H1 (cell line): ENCODE data around the gene COL6A2. TPM values are rescaled to one million over a fixed set of nuclear protein-coding genes. Genes with fewer than 3 reads are reported as not detected.

Experiments used
- CTCF ChIA-PET: fragments of 300-600 bp; sonication (Branson Sonifier 250); formaldehyde crosslinking; loops from one replicate; lab custom pipeline; 2021; ENCODE audit not compliant: partially characterized antibody; lab: Charles Lee
- POLR2A ChIA-PET: fragments of 300-600 bp; sonication (Branson Sonifier 250); formaldehyde crosslinking; loops from one replicate; lab custom pipeline; 2021; ENCODE audit warnings: inconsistent platforms; ENCODE audit not compliant: partially characterized antibody; lab: Charles Lee
- DNase-seq, 2 experiments: peaks; one replicate each; pipeline versions ENCODE4 v3.0.0 to v3.0.0-alpha.2; 2010 to 2022; ENCODE audit warnings: low spot score in 2 of 2, low read depth in 1 of 2, mixed read lengths in 1 of 2
- FAIRE-seq: peaks from 2 replicates; lab custom pipeline; 2011; peaks lifted over from hg19 to GRCh38; lab: Jason Lieb, UNC
- H2AFZ ChIP-seq: 2 replicates; pipeline ENCODE4 v1.8.1; 2012; ENCODE audit warnings: low read length, inconsistent platforms
- H2AK5ac ChIP-seq: 2 replicates; pipeline ENCODE4 v1.6.1; 2013; ENCODE audit warnings: low read depth, low read length
- H2BK120ac ChIP-seq: replicated peaks from 2 replicates; pipeline ENCODE3; 2013; ENCODE audit warnings: low read depth, low read length, inconsistent platforms
- H2BK12ac ChIP-seq: 2 replicates; pipeline ENCODE4 v1.6.1; 2013; ENCODE audit warnings: low read depth, low read length
- H2BK15ac ChIP-seq: 2 replicates; pipeline ENCODE4 v1.6.1; 2013; ENCODE audit warnings: low read length
- H2BK20ac ChIP-seq: 2 replicates; pipeline ENCODE4 v1.6.1; 2013; ENCODE audit warnings: low read length
- H2BK5ac ChIP-seq: 2 replicates; pipeline ENCODE4 v1.6.1; 2013; ENCODE audit warnings: low read depth, low read length
- H3K14ac ChIP-seq: 2 replicates; pipeline ENCODE4 v1.6.1; 2013; ENCODE audit warnings: inconsistent platforms; ENCODE audit not compliant: insufficient read length
- H3K18ac ChIP-seq: 2 replicates; pipeline ENCODE4 v1.6.1; 2013; ENCODE audit warnings: low read length; ENCODE audit errors: extremely low read depth
- H3K23ac ChIP-seq: 2 replicates; pipeline ENCODE4 v1.6.1; 2013; ENCODE audit warnings: inconsistent platforms; ENCODE audit not compliant: insufficient read length
- H3K23me2 ChIP-seq: 2 replicates; pipeline ENCODE4 v1.6.1; 2013; ENCODE audit warnings: low read depth, low read length
- H3K27ac ChIP-seq: 2 replicates; pipeline ENCODE4 v1.6.1; 2011; ENCODE audit warnings: low read depth, low read length, inconsistent platforms
- H3K27me3 ChIP-seq, 4 experiments: replicated peaks in 1 of 4; 1 replicate in 1 of 4; 2 replicates in 3 of 4; pipeline versions ENCODE4 v1.6.1 to v1.8.1; 2011 to 2013; ENCODE audit warnings: low read length in 3 of 4, mild to moderate bottlenecking in 3 of 4, inconsistent platforms in 2 of 4, mixed read lengths in 2 of 4, moderate library complexity in 1 of 4; ENCODE audit not compliant: control insufficient read depth in 3 of 4, insufficient read depth in 3 of 4; ENCODE audit errors: extremely low read depth in 1 of 4
- H3K36me3 ChIP-seq, 4 experiments: 2 replicates each; pipeline versions ENCODE4 v1.6.1 to v1.8.1; 2011 to 2013; ENCODE audit warnings: mild to moderate bottlenecking in 4 of 4, low read length in 3 of 4, moderate library complexity in 2 of 4, control low read depth in 1 of 4, inconsistent platforms in 1 of 4; ENCODE audit not compliant: insufficient read depth in 4 of 4, control insufficient read depth in 2 of 4
- H3K4ac ChIP-seq: replicated peaks from 2 replicates; pipeline ENCODE3; 2013; ENCODE audit warnings: low read length, low read depth, mixed read lengths, inconsistent platforms; ENCODE audit not compliant: insufficient read length
- H3K4me1 ChIP-seq, 4 experiments: replicated peaks in 1 of 4; 1 replicate in 1 of 4; 2 replicates in 3 of 4; pipeline versions ENCODE4 v1.6.1 to v1.8.1; 2011 to 2013; ENCODE audit warnings: low read length in 3 of 4, inconsistent platforms in 2 of 4, mixed read lengths in 1 of 4; ENCODE audit not compliant: insufficient read depth in 4 of 4, control insufficient read depth in 3 of 4
- H3K4me2 ChIP-seq, 2 experiments: 2 replicates each; pipeline versions ENCODE4 v1.6.1 to v1.8.1; 2011 to 2013; ENCODE audit warnings: low read depth in 2 of 2, low read length in 2 of 2, control low read depth in 1 of 2, inconsistent platforms in 1 of 2, mild to moderate bottlenecking in 1 of 2; ENCODE audit not compliant: insufficient read depth in 1 of 2
- H3K4me3 ChIP-seq, 4 experiments: fragments of 200-600, 300-600 bp in 1 of 4; sonication (generic), shearing (Covaris generic), sonication (Bioruptor Twin) in 1 of 4; 2 replicates each; pipeline versions ENCODE4 v1.5.1 to v1.8.1; 2011 to 2016; ENCODE audit warnings: low read length in 4 of 4, low read depth in 3 of 4, control low read depth in 2 of 4, inconsistent platforms in 2 of 4, mild to moderate bottlenecking in 2 of 4, mixed read lengths in 1 of 4, moderate library complexity in 1 of 4; ENCODE audit not compliant: insufficient read depth in 2 of 4; ENCODE audit errors: extremely low read depth in 1 of 4
- H3K56ac ChIP-seq: replicated peaks from 2 replicates; pipeline ENCODE3; 2013; ENCODE audit warnings: low read depth, mild to moderate bottlenecking, mixed read lengths, low read length, inconsistent platforms; ENCODE audit not compliant: insufficient read length
- H3K79me1 ChIP-seq: 2 replicates; pipeline ENCODE4 v1.6.1; 2013; ENCODE audit warnings: low read depth, low read length, control low read depth
- H3K79me2 ChIP-seq, 2 experiments: 2 replicates each; pipeline versions ENCODE4 v1.6.1 to v1.8.1; 2012 to 2013; ENCODE audit warnings: low read length in 2 of 2, mild to moderate bottlenecking in 2 of 2, inconsistent platforms in 1 of 2; ENCODE audit not compliant: insufficient read depth in 2 of 2, control insufficient read depth in 1 of 2
- H3K9ac ChIP-seq, 4 experiments: replicated peaks in 1 of 4; 1 replicate in 1 of 4; 2 replicates in 3 of 4; pipeline versions ENCODE4 v1.6.1 to v1.8.1; 2011 to 2013; ENCODE audit warnings: low read depth in 3 of 4, low read length in 3 of 4, control low read depth in 2 of 4, mild to moderate bottlenecking in 2 of 4, moderate library complexity in 2 of 4, inconsistent platforms in 1 of 4; ENCODE audit errors: extremely low read depth in 1 of 4
- H3K9me3 ChIP-seq, 2 experiments: 2 replicates each; pipeline versions ENCODE4 v1.6.1 to v1.8.1; 2012 to 2013; ENCODE audit warnings: mild to moderate bottlenecking in 2 of 2, moderate library complexity in 2 of 2, control low read depth in 1 of 2, inconsistent platforms in 1 of 2, low read depth in 1 of 2, low read length in 1 of 2, mixed read lengths in 1 of 2; ENCODE audit not compliant: insufficient read depth in 2 of 2
- H4K20me1 ChIP-seq, 2 experiments: replicated peaks in 1 of 2; 2 replicates each; pipeline versions ENCODE3 to v1.8.1; 2011 to 2013; ENCODE audit warnings: inconsistent platforms in 2 of 2, low read length in 2 of 2, mild to moderate bottlenecking in 1 of 2; ENCODE audit not compliant: insufficient read depth in 2 of 2, control insufficient read depth in 1 of 2
- H4K5ac ChIP-seq: 2 replicates; pipeline ENCODE4 v1.6.1; 2013; ENCODE audit warnings: low read length, low read depth, mixed read lengths, inconsistent platforms; ENCODE audit not compliant: insufficient read length
- H4K8ac ChIP-seq: 2 replicates; pipeline ENCODE4 v1.8.0; 2013; ENCODE audit warnings: mild to moderate bottlenecking, moderate library complexity, low read length, inconsistent platforms; ENCODE audit not compliant: insufficient read depth; ENCODE audit errors: extremely low read depth
- H4K91ac ChIP-seq: replicated peaks from 2 replicates; pipeline ENCODE3; 2013; ENCODE audit warnings: low read length, mixed read lengths, inconsistent platforms; ENCODE audit not compliant: insufficient read length
- WGBS, 2 experiments: shearing (Covaris generic) in 1 of 2; methylation state at CpG; one replicate each; pipeline versions ENCODE4 v1.1.6 to v1.1.7; 2013 to 2015; ENCODE audit warnings: low lambda C conversion rate in 2 of 2, mixed read lengths in 2 of 2, inconsistent platforms in 1 of 2, low coverage in 1 of 2, missing lambda C conversion rate in 1 of 2; ENCODE audit not compliant: insufficient replicate concordance in 2 of 2, insufficient coverage in 1 of 2, insufficient read length in 1 of 2; ENCODE audit errors: extremely low coverage in 1 of 2, missing lambda C conversion rate in 1 of 2; 5-methylcytosine and 5-hydroxymethylcytosine counted together
- polyA plus RNA-seq, 7 experiments: library from polyadenylated mRNA; depleted of rRNA in 3 of 7; stranded (reverse) in 5 of 7; unstranded in 2 of 7; fragments of >200 nt in 5 of 7; fragments of 200-250 nt in 2 of 7; gene quantifications; 1 replicate in 5 of 7; 2 replicates in 1 of 7; 4 replicates in 1 of 7; pipeline versions ENCODE4 v1.2.1 to v1.2.3, GENCODE V29; 2011 to 2013; ENCODE audit warnings: missing spikeins in 2 of 7, mixed read lengths in 2 of 7
- total RNA-seq: library from RNA; stranded (reverse); fragmentation: NEBNext Ultra II Directional; extraction: Animal tissue kit (Norgen Biotek cat#: 25700); gene quantifications from 2 replicates; pipeline ENCODE4 v1.2.1, GENCODE V29; 2021

Gene COL6A2
- total and polyA plus RNA-seq, 2 of the 8 experiments (the other 6 are each of a cell fraction or from before 2014, with no cell fraction given) = 60.1 to 62.7 TPM

- H3K79me1 ChIP-seq = no peaks in the 10 kb centered on the region
- no peak overlapping the region for H2BK120ac ChIP-seq
- H3K23ac ChIP-seq = no peak overlapping the region
- 89% methylated on average over 1 of the region's 1 CpG; no CpG with 5 or more reads in 1 of the 2 experiments for WGBS, 2 experiments
- H3K9me3 ChIP-seq = peaks cover 9 to 18% of the 10 kb centered on the region in 2 experiments; a peak in 3 of 4 replicates
- no peaks in the 10 kb centered on the region for H3K36me3 ChIP-seq
- FAIRE-seq (no peak), DNase-seq (no peak)
- no peak overlapping the region for H3K56ac ChIP-seq
- H3K4me3 ChIP-seq = no peak overlapping the region
- ChIA-PET CTCF (no interaction called here), POLR2A (no interaction called here)
- H2BK20ac ChIP-seq = no peak overlapping the region
- no peak overlapping the region for H3K4ac ChIP-seq
- H3K79me2 ChIP-seq = no peaks in the 10 kb centered on the region
- no peak overlapping the region for H3K9ac ChIP-seq
- H4K91ac ChIP-seq = no peak overlapping the region
- no peak overlapping the region for H2BK5ac ChIP-seq
- H2AFZ ChIP-seq = no peak overlapping the region
- peaks cover 0 to 4% (median under 1%) of the 10 kb centered on the region in 4 experiments; a peak in 3 of 7 replicates for H3K4me1 ChIP-seq
- no peak overlapping the region for H2BK12ac ChIP-seq
- no peak overlapping the region for H2BK15ac ChIP-seq
- H2AK5ac ChIP-seq = no peak overlapping the region
- H3K4me2 ChIP-seq = no peak overlapping the region
- H3K18ac ChIP-seq = no peak overlapping the region
- peaks cover 0 to 4% of the 10 kb centered on the region in 2 experiments for H4K20me1 ChIP-seq
- no peak overlapping the region for H3K14ac ChIP-seq
- peaks cover 5% of the 10 kb centered on the region; the same call in 1 of the 2 replicates for H3K23me2 ChIP-seq
- H3K27me3 ChIP-seq = no peaks in the 10 kb centered on the region
- H3K27ac ChIP-seq = no peak overlapping the region
- no peak overlapping the region for H4K5ac ChIP-seq
- H4K8ac ChIP-seq = no peak overlapping the region
These were observed 10.3 kb upstream of the COL6A2 start for GRCh38 chr21:46087641-46088040.
